CD4-positive, alpha-beta T cell treated with Interleukin-12 subunit alpha and Interleukin-12 subunit beta, for 1 hour (primary cell): ENCODE measurements around the gene NSUN5.
"Not testable (repeated sequence)": the region's sequence is repeated elsewhere in the genome, so short reads cannot be mapped to it uniquely, and the experiment has no call there.

ENCODE experiments used
- DNase-seq: peaks from one replicate; pipeline ENCODE4 v3.0.0-alpha.2; 2020

Gene NSUN5

GRCh38 chr7:73308665-73309214, at the start of gene NSUN5:
Gene NSUN5, minus strand, starts transcription at chr7:73308826. Its CDS starts 36 bp downstream, at chr7:73308790.
- DNase-seq, result peak; percentile 90

- DNase-seq, result no peak
Measured at GRCh38 chr7:73356159-73356558, 47.5 kb upstream of the NSUN5 start.

- no peak for DNase-seq
Measured at GRCh38 chr7:73354821-73355220, 46.2 kb upstream of the NSUN5 start.

- DNase-seq, result no peak
Measured at GRCh38 chr7:73354196-73354595, 45.6 kb upstream of the NSUN5 start.

- no peak for DNase-seq
Measured at GRCh38 chr7:73353243-73353642, 44.6 kb upstream of the NSUN5 start.

- no peak for DNase-seq
Measured at GRCh38 chr7:73352784-73353183, 44.2 kb upstream of the NSUN5 start.

GRCh38 chr7:73351447-73352167, 43.0 kb upstream of the NSUN5 start:
- DNase-seq, result no peak

- DNase-seq, result no peak
Measured at GRCh38 chr7:73350306-73351068, 41.9 kb upstream of the NSUN5 start.

- no peak for DNase-seq
Measured at GRCh38 chr7:73349763-73350162, 41.1 kb upstream of the NSUN5 start.

- DNase-seq, result no peak
Measured at GRCh38 chr7:73345951-73346350, 37.3 kb upstream of the NSUN5 start.

GRCh38 chr7:73345538-73345937, 36.9 kb upstream of the NSUN5 start:
- DNase-seq, result no peak

- DNase-seq, result no peak
Measured at GRCh38 chr7:73343671-73344380, 35.2 kb upstream of the NSUN5 start.

- DNase-seq, result no peak
Measured at GRCh38 chr7:73342645-73343044, 34.0 kb upstream of the NSUN5 start.

- DNase-seq, result no peak
Measured at GRCh38 chr7:73341877-73342276, 33.3 kb upstream of the NSUN5 start.

GRCh38 chr7:73340514-73340913, 31.9 kb upstream of the NSUN5 start:
- DNase-seq, result no peak

- DNase-seq, result no peak
Measured at GRCh38 chr7:73338321-73338720, 29.7 kb upstream of the NSUN5 start.

- DNase-seq, result no peak
Measured at GRCh38 chr7:73332447-73332846, 23.8 kb upstream of the NSUN5 start.

- no peak for DNase-seq
Measured at GRCh38 chr7:73330772-73331171, 22.1 kb upstream of the NSUN5 start.

- no peak for DNase-seq
Measured at GRCh38 chr7:73329861-73330581, 21.4 kb upstream of the NSUN5 start.

- no peak for DNase-seq
Measured at GRCh38 chr7:73328696-73329095, 20.1 kb upstream of the NSUN5 start.

GRCh38 chr7:73327922-73328321, 19.3 kb upstream of the NSUN5 start, which contains the start of the genes FKBP6 and TRIM50:
Gene FKBP6, plus strand, starts transcription at chr7:73328161. Its CDS starts 268 bp downstream, at chr7:73328429.
Gene TRIM50, minus strand, starts transcription at chr7:73328082. Its CDS starts 3,295 bp downstream, at chr7:73324787.
- DNase-seq, result not testable (repeated sequence)

- not testable (repeated sequence) for DNase-seq
Measured at GRCh38 chr7:73327449-73327848, 18.8 kb upstream of the NSUN5 start.
